Tibial nerve (tissue), 4 donors: ENCODE measurements around the gene CENPP. TPM values are rescaled to one million over a fixed set of nuclear protein-coding genes. Genes with fewer than 3 reads are reported as not detected.

Source experiments
- DNase-seq, 2 donors: peaks; one replicate each; pipeline ENCODE4 v3.0.0-alpha.2; 2019; ENCODE audit warnings: low spot score in 2 of 2
- H3K27ac ChIP-seq, 4 donors: fragments of 200-600 bp; sonication (generic) in 3 of 4; one replicate each; pipeline ENCODE4 v1.5.1; 2017 to 2019; ENCODE audit warnings: mild to moderate bottlenecking in 1 of 4
- H3K27me3 ChIP-seq, 2 donors: fragments of 200-600 bp; sonication (generic) in 1 of 2; one replicate each; pipeline versions ENCODE4 v1.5.1 to v1.6.0; 2017 to 2019
- H3K36me3 ChIP-seq, 3 donors: fragments of 200-600 bp; sonication (generic); one replicate each; pipeline ENCODE4 v1.5.1; 2018 to 2019
- H3K4me1 ChIP-seq, 4 donors: fragments of 200-600 bp; sonication (generic) in 3 of 4; one replicate each; pipeline ENCODE4 v1.5.1; 2017 to 2019
- H3K4me3 ChIP-seq, 4 donors: fragments of 200-600 bp; sonication (generic) in 3 of 4; one replicate each; pipeline ENCODE4 v1.5.1; 2017 to 2019; ENCODE audit warnings: mild to moderate bottlenecking in 1 of 4, moderate library complexity in 1 of 4
- H3K9me3 ChIP-seq, 4 donors: fragments of 200-600 bp; sonication (generic) in 3 of 4; one replicate each; pipeline ENCODE4 v1.5.1; 2017 to 2019
- EP300 ChIP-seq, 2 donors: sonication (generic); formaldehyde crosslinking; IDR thresholded peaks; one replicate each; pipeline ENCODE4 v1.6.1; 2017; ENCODE audit warnings: antibody characterized with exemption in 2 of 2, mild to moderate bottlenecking in 1 of 2
- POLR2A ChIP-seq, 2 donors: fragments of 450-650 bp; IDR thresholded peaks; one replicate each; pipeline ENCODE4 v1.6.1; 2017; ENCODE audit warnings: antibody characterized with exemption in 2 of 2, mild to moderate bottlenecking in 2 of 2, moderate library complexity in 2 of 2
- WGBS, 2 donors: methylation state at CpG; one replicate each; pipeline ENCODE4 v1.1.5; 2018; 5-methylcytosine and 5-hydroxymethylcytosine counted together
- total RNA-seq, 4 donors: library from RNA; depleted of rRNA; stranded (reverse); fragments of >200 nt; gene quantifications; one replicate each; pipeline ENCODE4 v1.1.0, GENCODE V29; 2016
- TF ChIP-seq, protein P1 (sequence below), 5 experiments: fragments of 200-600 bp in 3 of 5; fragments of 450-650 bp in 2 of 5; sonication (generic) in 3 of 5; IDR thresholded peaks; one replicate each; pipeline ENCODE4 v1.5.1; 2016 to 2019; ENCODE audit warnings: antibody characterized with exemption in 5 of 5, mild to moderate bottlenecking in 3 of 5, moderate library complexity in 2 of 5

The CENPP gene
- total RNA-seq, 4 donors from 2014 or later: 5.0 to 17.1 (median 6.9) TPM

DNA sequence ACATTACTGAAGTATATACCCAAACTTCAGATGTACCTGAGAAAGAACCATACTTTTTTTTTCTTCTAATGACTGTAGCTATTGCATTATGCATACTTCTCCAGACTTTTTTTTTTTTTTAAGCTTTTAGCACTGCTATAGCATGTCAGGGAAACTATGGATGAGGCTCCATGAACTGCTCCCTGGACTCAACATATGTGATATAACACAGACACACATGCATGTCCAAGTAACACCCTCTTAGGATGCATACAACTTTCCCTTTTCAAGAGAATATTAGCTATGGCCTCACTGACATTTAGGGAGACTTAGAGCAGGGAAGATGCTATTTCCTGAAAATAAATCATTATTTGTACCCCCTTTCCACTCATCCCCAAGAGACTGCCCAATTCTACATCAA is 157.1 kb downstream of the CENPP start:
- no peaks in the 10 kb centered on the region for H3K36me3 ChIP-seq
- DNase-seq: no peak
- H3K27me3 ChIP-seq: no peaks in the 10 kb centered on the region
- H3K27ac ChIP-seq: no peak overlapping the region
- peaks cover 0 to 37% (median 6%) of the 10 kb centered on the region in 4 donors for H3K4me1 ChIP-seq
- TF ChIP-seq, protein P1, sequence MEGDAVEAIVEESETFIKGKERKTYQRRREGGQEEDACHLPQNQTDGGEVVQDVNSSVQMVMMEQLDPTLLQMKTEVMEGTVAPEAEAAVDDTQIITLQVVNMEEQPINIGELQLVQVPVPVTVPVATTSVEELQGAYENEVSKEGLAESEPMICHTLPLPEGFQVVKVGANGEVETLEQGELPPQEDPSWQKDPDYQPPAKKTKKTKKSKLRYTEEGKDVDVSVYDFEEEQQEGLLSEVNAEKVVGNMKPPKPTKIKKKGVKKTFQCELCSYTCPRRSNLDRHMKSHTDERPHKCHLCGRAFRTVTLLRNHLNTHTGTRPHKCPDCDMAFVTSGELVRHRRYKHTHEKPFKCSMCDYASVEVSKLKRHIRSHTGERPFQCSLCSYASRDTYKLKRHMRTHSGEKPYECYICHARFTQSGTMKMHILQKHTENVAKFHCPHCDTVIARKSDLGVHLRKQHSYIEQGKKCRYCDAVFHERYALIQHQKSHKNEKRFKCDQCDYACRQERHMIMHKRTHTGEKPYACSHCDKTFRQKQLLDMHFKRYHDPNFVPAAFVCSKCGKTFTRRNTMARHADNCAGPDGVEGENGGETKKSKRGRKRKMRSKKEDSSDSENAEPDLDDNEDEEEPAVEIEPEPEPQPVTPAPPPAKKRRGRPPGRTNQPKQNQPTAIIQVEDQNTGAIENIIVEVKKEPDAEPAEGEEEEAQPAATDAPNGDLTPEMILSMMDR (IDR thresholded peaks at IDR 0.05): no peak
- TF ChIP-seq POLR2A (IDR thresholded peaks at IDR 0.05) (no peak), EP300 (IDR thresholded peaks at IDR 0.05) (no peak)
- no peaks in the 10 kb centered on the region for H3K9me3 ChIP-seq
- no peak overlapping the region for H3K4me3 ChIP-seq

DNA sequence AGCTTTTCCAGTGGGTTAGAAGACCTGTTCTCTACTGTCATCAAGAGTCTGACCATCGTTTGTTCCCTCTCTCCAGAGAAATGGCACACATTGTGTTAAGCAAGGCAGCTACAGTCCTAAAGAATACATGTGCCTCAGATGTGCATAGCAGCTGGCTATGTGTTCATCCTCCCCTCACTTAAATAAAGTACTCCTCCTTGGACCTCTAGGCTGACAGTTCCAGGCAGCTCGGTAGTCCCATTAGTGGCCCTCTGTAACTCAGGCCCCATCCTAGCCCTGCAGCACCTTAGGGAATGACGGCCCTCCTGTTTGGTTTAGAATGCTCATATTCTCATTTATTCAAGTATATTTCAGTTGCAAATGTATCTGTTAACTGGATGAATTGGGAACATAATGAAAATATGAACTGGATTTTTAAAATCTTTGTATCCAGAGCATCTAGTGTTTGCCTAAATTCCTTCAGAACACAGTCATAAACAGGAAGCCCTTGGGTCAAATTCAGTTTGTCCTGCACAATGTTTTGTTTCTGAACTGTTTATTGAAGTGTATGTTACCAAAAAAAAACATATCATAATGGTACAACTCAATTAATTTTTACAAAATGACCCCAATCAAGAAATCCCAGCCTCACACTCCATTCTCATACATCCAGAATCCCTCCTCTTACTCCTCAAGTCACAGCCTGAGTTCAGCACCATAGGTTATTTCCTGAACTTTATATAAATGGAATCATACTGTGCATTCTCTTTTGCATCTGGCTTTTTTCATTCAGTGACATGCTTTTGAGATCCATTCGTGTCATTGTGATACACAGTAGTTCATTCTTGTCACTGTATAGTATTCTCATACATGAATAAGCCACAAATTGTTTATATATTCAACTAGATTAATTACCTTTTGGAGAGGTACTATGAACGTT is 158.1 kb downstream of the CENPP start:
- Histone ChIP-seq H3K27me3 (no peaks in the 10 kb centered on the region), H3K9me3 (no peaks in the 10 kb centered on the region), H3K4me3 (no peak overlapping the region), H3K36me3 (no peaks in the 10 kb centered on the region), H3K4me1 (peaks cover 0 to 46% (median 9%) of the 10 kb centered on the region in 4 donors), H3K27ac (no peak overlapping the region)
- WGBS, 2 donors: 53 to 60% methylated on average over 5 of the region's 5 CpGs
- no peak for DNase-seq
- TF ChIP-seq POLR2A (IDR thresholded peaks at IDR 0.05): no peak
- TF ChIP-seq EP300 (IDR thresholded peaks at IDR 0.05): no peak
- TF ChIP-seq, protein P1 (IDR thresholded peaks at IDR 0.05): no peak

DNA sequence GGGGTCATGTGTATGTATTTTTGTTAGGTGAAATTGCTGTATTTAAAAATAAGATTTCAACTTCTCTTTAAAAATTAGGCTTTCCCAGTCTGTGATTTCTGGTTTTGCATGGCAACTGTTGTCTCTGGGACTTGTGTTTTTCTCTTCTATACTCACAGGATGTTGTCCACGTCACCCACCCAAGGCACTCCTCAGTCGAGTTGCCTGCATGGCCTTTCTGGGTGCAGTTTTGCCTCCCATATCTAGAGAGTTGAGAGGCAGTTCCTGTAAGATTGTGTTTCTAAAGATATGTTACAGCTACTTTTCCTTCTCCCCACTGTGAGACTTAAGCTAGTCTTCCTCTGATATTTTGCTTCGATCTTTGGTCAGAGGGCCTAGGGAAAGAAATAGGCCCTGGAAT is 158.8 kb downstream of the CENPP start:
- Histone ChIP-seq H3K27ac (no peak overlapping the region), H3K4me1 (peaks cover 0 to 47% (median 7%) of the 10 kb centered on the region in 4 donors), H3K27me3 (no peaks in the 10 kb centered on the region), H3K4me3 (no peak overlapping the region), H3K9me3 (no peaks in the 10 kb centered on the region), H3K36me3 (no peaks in the 10 kb centered on the region)
- no peak for DNase-seq
- WGBS, 2 donors: 79 to 81% methylated on average over 3 of the region's 3 CpGs
- TF ChIP-seq POLR2A (IDR thresholded peaks at IDR 0.05) (no peak), EP300 (IDR thresholded peaks at IDR 0.05) (no peak)
- TF ChIP-seq, protein P1 (IDR thresholded peaks at IDR 0.05): no peak

DNA sequence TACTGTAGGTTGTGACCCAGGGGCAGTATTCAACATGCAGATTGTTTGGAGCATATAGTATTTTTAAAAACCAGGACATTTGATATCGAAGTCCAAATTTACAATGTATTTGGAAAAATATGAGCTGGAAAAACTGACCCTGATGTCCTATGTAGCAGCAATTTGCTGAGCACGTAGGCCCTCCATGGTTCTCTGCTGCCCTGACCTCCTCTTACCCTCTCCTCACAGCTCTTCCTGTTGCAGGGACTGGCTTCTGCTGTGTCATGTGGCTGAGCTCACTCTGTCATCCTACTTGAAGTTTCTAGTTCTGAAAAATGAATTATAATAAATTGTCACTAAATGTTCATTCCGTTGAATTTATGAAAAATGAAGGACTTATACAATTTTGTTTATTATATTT is 160.6 kb downstream of the CENPP start:
- H3K9me3 ChIP-seq: no peaks in the 10 kb centered on the region
- TF ChIP-seq, protein P1 (IDR thresholded peaks at IDR 0.05): no peak
- TF ChIP-seq POLR2A (IDR thresholded peaks at IDR 0.05): no peak
- TF ChIP-seq EP300 (IDR thresholded peaks at IDR 0.05): no peak
- DNase-seq: no peak
- H3K4me1 ChIP-seq: peaks cover 0 to 35% (median 5%) of the 10 kb centered on the region in 4 donors
- no peaks in the 10 kb centered on the region for H3K36me3 ChIP-seq
- H3K27ac ChIP-seq: no peak overlapping the region
- H3K27me3 ChIP-seq: no peaks in the 10 kb centered on the region
- WGBS, 2 donors: 69 to 72% methylated on average over 3 of the region's 3 CpGs
- H3K4me3 ChIP-seq: no peak overlapping the region
